Measurements from ENCODE around the gene NPNT. TPM values are rescaled to one million over a fixed set of nuclear protein-coding genes. Genes with fewer than 3 reads are reported as not detected.

NPNT gene
- total RNA-seq, 1 donor from 2014 or later = 0.14 TPM

GRCh38 chr4:105924341-105924740 lies 29.1 kb downstream of the NPNT start:
- no peaks in the 10 kb centered on the region for H3K4me1 Mint-ChIP-seq (ENCODE audit: low read depth)
- intact Hi-C loops (cut with micrococcal nuclease) = no loop called here
- H3K36me3 Mint-ChIP-seq (ENCODE audit: low read depth) = no peaks in the 10 kb centered on the region
- no peak for DNase-seq (ENCODE audit: low spot score)
- H3K27ac Mint-ChIP-seq = no peak overlapping the region
- no peak overlapping the region for H3K4me3 Mint-ChIP-seq (ENCODE audit: low read depth)
- H3K9me3 Mint-ChIP-seq = no peaks in the 10 kb centered on the region
- H3K27me3 Mint-ChIP-seq (ENCODE audit: low read depth) = peaks cover 2% of the 10 kb centered on the region

- Mint-ChIP-seq H3K27me3 (ENCODE audit: low read depth) (no peaks in the 10 kb centered on the region), H3K27ac (no peak overlapping the region), H3K9me3 (no peaks in the 10 kb centered on the region), H3K4me3 (ENCODE audit: low read depth) (no peak overlapping the region), H3K4me1 (ENCODE audit: low read depth) (no peaks in the 10 kb centered on the region), H3K36me3 (ENCODE audit: low read depth) (no peaks in the 10 kb centered on the region)
- DNase-seq (ENCODE audit: low spot score) = no peak
- intact Hi-C loops (cut with micrococcal nuclease) = no loop called here
These were observed 35.4 kb downstream of the NPNT start for GRCh38 chr4:105930698-105931097.

- no peaks in the 10 kb centered on the region for H3K9me3 Mint-ChIP-seq
- intact Hi-C loops (cut with micrococcal nuclease) = no loop called here
- H3K36me3 Mint-ChIP-seq (ENCODE audit: low read depth) = no peaks in the 10 kb centered on the region
- H3K4me1 Mint-ChIP-seq (ENCODE audit: low read depth) = no peaks in the 10 kb centered on the region
- H3K27me3 Mint-ChIP-seq (ENCODE audit: low read depth) = no peaks in the 10 kb centered on the region
- no peak overlapping the region for H3K4me3 Mint-ChIP-seq (ENCODE audit: low read depth)
- DNase-seq (ENCODE audit: low spot score) = no peak
- H3K27ac Mint-ChIP-seq = no peak overlapping the region
These were observed 37.8 kb downstream of the NPNT start for GRCh38 chr4:105933083-105933482.

- no peaks in the 10 kb centered on the region for H3K27me3 Mint-ChIP-seq (ENCODE audit: low read depth)
- H3K4me3 Mint-ChIP-seq (ENCODE audit: low read depth) = no peak overlapping the region
- intact Hi-C loops (cut with micrococcal nuclease) = no loop called here
- no peak for DNase-seq (ENCODE audit: low spot score)
- H3K9me3 Mint-ChIP-seq = no peaks in the 10 kb centered on the region
- no peak overlapping the region for H3K27ac Mint-ChIP-seq
- no peaks in the 10 kb centered on the region for H3K36me3 Mint-ChIP-seq (ENCODE audit: low read depth)
- H3K4me1 Mint-ChIP-seq (ENCODE audit: low read depth) = no peaks in the 10 kb centered on the region
These were observed 39.1 kb downstream of the NPNT start for GRCh38 chr4:105934386-105934785.

- no peak overlapping the region for H3K27ac Mint-ChIP-seq
- no peaks in the 10 kb centered on the region for H3K9me3 Mint-ChIP-seq
- DNase-seq (ENCODE audit: low spot score) = no peak
- no peaks in the 10 kb centered on the region for H3K4me1 Mint-ChIP-seq (ENCODE audit: low read depth)
- H3K36me3 Mint-ChIP-seq (ENCODE audit: low read depth) = no peaks in the 10 kb centered on the region
- intact Hi-C loops (cut with micrococcal nuclease) = no loop called here
- no peaks in the 10 kb centered on the region for H3K27me3 Mint-ChIP-seq (ENCODE audit: low read depth)
- H3K4me3 Mint-ChIP-seq (ENCODE audit: low read depth) = no peak overlapping the region
These were observed 41.6 kb downstream of the NPNT start for GRCh38 chr4:105936901-105937300.

- no peak overlapping the region for H3K27ac Mint-ChIP-seq
- DNase-seq (ENCODE audit: low spot score) = no peak
- intact Hi-C loops (cut with micrococcal nuclease) = no loop called here
- no peaks in the 10 kb centered on the region for H3K27me3 Mint-ChIP-seq (ENCODE audit: low read depth)
- no peaks in the 10 kb centered on the region for H3K9me3 Mint-ChIP-seq
- no peaks in the 10 kb centered on the region for H3K36me3 Mint-ChIP-seq (ENCODE audit: low read depth)
- no peaks in the 10 kb centered on the region for H3K4me1 Mint-ChIP-seq (ENCODE audit: low read depth)
- no peak overlapping the region for H3K4me3 Mint-ChIP-seq (ENCODE audit: low read depth)
These were observed 42.5 kb downstream of the NPNT start for GRCh38 chr4:105937759-105938158.

GRCh38 chr4:105943234-105943633 lies 48.0 kb downstream of the NPNT start:
- H3K4me3 Mint-ChIP-seq (ENCODE audit: low read depth) = no peak overlapping the region
- no peak for DNase-seq (ENCODE audit: low spot score)
- intact Hi-C loops (cut with micrococcal nuclease) = no loop called here
- H3K9me3 Mint-ChIP-seq = no peaks in the 10 kb centered on the region
- H3K27ac Mint-ChIP-seq = no peak overlapping the region
- H3K4me1 Mint-ChIP-seq (ENCODE audit: low read depth) = no peaks in the 10 kb centered on the region
- H3K27me3 Mint-ChIP-seq (ENCODE audit: low read depth) = peaks cover under 1% of the 10 kb centered on the region
- no peaks in the 10 kb centered on the region for H3K36me3 Mint-ChIP-seq (ENCODE audit: low read depth)

- H3K27ac Mint-ChIP-seq = no peak overlapping the region
- H3K36me3 Mint-ChIP-seq (ENCODE audit: low read depth) = no peaks in the 10 kb centered on the region
- intact Hi-C loops (cut with micrococcal nuclease) = no loop called here
- no peaks in the 10 kb centered on the region for H3K4me1 Mint-ChIP-seq (ENCODE audit: low read depth)
- H3K27me3 Mint-ChIP-seq (ENCODE audit: low read depth) = peaks cover 2% of the 10 kb centered on the region
- no peak for DNase-seq (ENCODE audit: low spot score)
- H3K4me3 Mint-ChIP-seq (ENCODE audit: low read depth) = no peak overlapping the region
- no peaks in the 10 kb centered on the region for H3K9me3 Mint-ChIP-seq
These were observed 49.3 kb downstream of the NPNT start for GRCh38 chr4:105944540-105944939.

- peaks cover 2% of the 10 kb centered on the region for H3K27me3 Mint-ChIP-seq (ENCODE audit: low read depth)
- no peak overlapping the region for H3K27ac Mint-ChIP-seq
- no peaks in the 10 kb centered on the region for H3K4me1 Mint-ChIP-seq (ENCODE audit: low read depth)
- intact Hi-C loops (cut with micrococcal nuclease) = no loop called here
- no peak for DNase-seq (ENCODE audit: low spot score)
- no peak overlapping the region for H3K4me3 Mint-ChIP-seq (ENCODE audit: low read depth)
- H3K9me3 Mint-ChIP-seq = no peaks in the 10 kb centered on the region
- no peaks in the 10 kb centered on the region for H3K36me3 Mint-ChIP-seq (ENCODE audit: low read depth)
These were observed 51.5 kb downstream of the NPNT start for GRCh38 chr4:105946771-105947170.

- no peak overlapping the region for H3K4me3 Mint-ChIP-seq (ENCODE audit: low read depth)
- no peaks in the 10 kb centered on the region for H3K9me3 Mint-ChIP-seq
- no peak overlapping the region for H3K27ac Mint-ChIP-seq
- intact Hi-C loops (cut with micrococcal nuclease) = no loop called here
- no peak for DNase-seq (ENCODE audit: low spot score)
- no peaks in the 10 kb centered on the region for H3K36me3 Mint-ChIP-seq (ENCODE audit: low read depth)
- H3K27me3 Mint-ChIP-seq (ENCODE audit: low read depth) = peaks cover 2% of the 10 kb centered on the region
- no peaks in the 10 kb centered on the region for H3K4me1 Mint-ChIP-seq (ENCODE audit: low read depth)
These were observed 55.4 kb downstream of the NPNT start for GRCh38 chr4:105950701-105951100.

- Mint-ChIP-seq H3K9me3 (no peaks in the 10 kb centered on the region), H3K27ac (no peak overlapping the region), H3K4me3 (ENCODE audit: low read depth) (no peak overlapping the region), H3K4me1 (ENCODE audit: low read depth) (no peaks in the 10 kb centered on the region), H3K36me3 (ENCODE audit: low read depth) (no peaks in the 10 kb centered on the region), H3K27me3 (ENCODE audit: low read depth) (peaks cover 2% of the 10 kb centered on the region)
- intact Hi-C loops (cut with micrococcal nuclease) = no loop called here
- no peak for DNase-seq (ENCODE audit: low spot score)
These were observed 55.9 kb downstream of the NPNT start for GRCh38 chr4:105951198-105951597.

- DNase-seq (ENCODE audit: low spot score) = no peak
- no peaks in the 10 kb centered on the region for H3K4me1 Mint-ChIP-seq (ENCODE audit: low read depth)
- peaks cover 2% of the 10 kb centered on the region for H3K27me3 Mint-ChIP-seq (ENCODE audit: low read depth)
- intact Hi-C loops (cut with micrococcal nuclease) = no loop called here
- no peaks in the 10 kb centered on the region for H3K36me3 Mint-ChIP-seq (ENCODE audit: low read depth)
- H3K4me3 Mint-ChIP-seq (ENCODE audit: low read depth) = no peak overlapping the region
- H3K9me3 Mint-ChIP-seq = no peaks in the 10 kb centered on the region
- no peak overlapping the region for H3K27ac Mint-ChIP-seq
These were observed 57.3 kb downstream of the NPNT start for GRCh38 chr4:105952591-105952990.

GRCh38 chr4:105956569-105956968 lies 61.3 kb downstream of the NPNT start:
- intact Hi-C loops (cut with micrococcal nuclease) = no loop called here

GRCh38 chr4:105957680-105958079 lies 62.4 kb downstream of the NPNT start:
- no peak overlapping the region for H3K27ac Mint-ChIP-seq
- no peaks in the 10 kb centered on the region for H3K36me3 Mint-ChIP-seq (ENCODE audit: low read depth)
- no peaks in the 10 kb centered on the region for H3K4me1 Mint-ChIP-seq (ENCODE audit: low read depth)
- no peaks in the 10 kb centered on the region for H3K27me3 Mint-ChIP-seq (ENCODE audit: low read depth)
- no peak for DNase-seq (ENCODE audit: low spot score)
- H3K9me3 Mint-ChIP-seq = no peaks in the 10 kb centered on the region
- intact Hi-C loops (cut with micrococcal nuclease) = no loop called here
- no peak overlapping the region for H3K4me3 Mint-ChIP-seq (ENCODE audit: low read depth)

More at GRCh38 chr4:105956569-105956968, 61.3 kb downstream of the NPNT start:
- Mint-ChIP-seq H3K9me3 (no peaks in the 10 kb centered on the region), H3K4me3 (ENCODE audit: low read depth) (no peak overlapping the region), H3K4me1 (ENCODE audit: low read depth) (no peaks in the 10 kb centered on the region), H3K27ac (no peak overlapping the region), H3K36me3 (ENCODE audit: low read depth) (no peaks in the 10 kb centered on the region), H3K27me3 (ENCODE audit: low read depth) (no peaks in the 10 kb centered on the region)
- no peak for DNase-seq (ENCODE audit: low spot score)
